ENCODE data around the gene CYP1A2.

The CYP1A2 gene

GRCh38 chr15:74788042-74788682 is 39.5 kb downstream of the CYP1A2 start:
- peak overlapping the region; percentile 63 for H3K27ac ChIP-seq
- no peak for TF ChIP-seq CTCF (conservative IDR thresholded peaks at IDR 0.05; ENCODE audit: low read depth)
- POLR2A ChIA-PET (ENCODE audit: low non-redundant PET): no interaction called here
- CTCF ChIA-PET: interaction anchor here (0.5 to 1.3 kb wide), 5 partner anchors 18 to 723 kb away, joined by 3 read pairs; no protein-coding TSS in a partner anchor
- no peak for DNase-seq (ENCODE audit: low spot score)

- no peak for TF ChIP-seq CTCF (conservative IDR thresholded peaks at IDR 0.05; ENCODE audit: low read depth)
- H3K27ac ChIP-seq: peak overlapping the region; percentile 63
- ChIA-PET POLR2A (ENCODE audit: low non-redundant PET) (no interaction called here), CTCF (interaction anchor here (0.6 to 1.4 kb wide), 6 partner anchors 11 to 723 kb away, joined by 3 to 4 read pairs (median 3); no protein-coding TSS in a partner anchor)
- no peak for DNase-seq (ENCODE audit: low spot score)
Observed at GRCh38 chr15:74788683-74789151, 40.1 kb downstream of the CYP1A2 start.

GRCh38 chr15:74789171-74789631 is 40.6 kb downstream of the CYP1A2 start:
- H3K27ac ChIP-seq: peak overlapping the region; percentile 63
- DNase-seq (ENCODE audit: low spot score): no peak
- CTCF ChIA-PET: interaction anchor here (1.0 to 1.4 kb wide), 4 partner anchors 10 to 157 kb away, joined by 3 to 4 read pairs (median 3); no protein-coding TSS in a partner anchor
- TF ChIP-seq CTCF (conservative IDR thresholded peaks at IDR 0.05; ENCODE audit: low read depth): no peak
- POLR2A ChIA-PET (ENCODE audit: low non-redundant PET): interaction anchor here (0.5 kb wide), 1 partner anchor 26 kb away, joined by 3 read pairs; no protein-coding TSS in a partner anchor

GRCh38 chr15:74789741-74790079 is 41.1 kb downstream of the CYP1A2 start:
- peak overlapping the region; percentile 63 for H3K27ac ChIP-seq
- DNase-seq (ENCODE audit: low spot score): no peak
- no peak for TF ChIP-seq CTCF (conservative IDR thresholded peaks at IDR 0.05; ENCODE audit: low read depth)
- POLR2A ChIA-PET (ENCODE audit: low non-redundant PET): interaction anchor here (0.5 kb wide), 1 partner anchor 27 kb away, joined by 3 read pairs; no protein-coding TSS in a partner anchor
- CTCF ChIA-PET: interaction anchor here (0.6 to 1.4 kb wide), 5 partner anchors 10 to 158 kb away, joined by 3 to 5 read pairs (median 3); no protein-coding TSS in a partner anchor

GRCh38 chr15:74790080-74790916 is 41.7 kb downstream of the CYP1A2 start:
- no peak for DNase-seq (ENCODE audit: low spot score)
- no peak for TF ChIP-seq CTCF (conservative IDR thresholded peaks at IDR 0.05; ENCODE audit: low read depth)
- CTCF ChIA-PET: interaction anchor here (0.6 to 1.4 kb wide), 5 partner anchors 9 to 159 kb away, joined by 3 to 5 read pairs (median 3); no protein-coding TSS in a partner anchor
- peak overlapping the region; percentile 63 for H3K27ac ChIP-seq
- POLR2A ChIA-PET (ENCODE audit: low non-redundant PET): no interaction called here

- DNase-seq (ENCODE audit: low spot score): no peak
- TF ChIP-seq CTCF (conservative IDR thresholded peaks at IDR 0.05; ENCODE audit: low read depth): no peak
- H3K27ac ChIP-seq: peak overlapping the region; percentile 63
- CTCF ChIA-PET: interaction anchor here (0.7 to 0.8 kb wide), 2 partner anchors 9 to 160 kb away, joined by 3 read pairs; no protein-coding TSS in a partner anchor
- POLR2A ChIA-PET (ENCODE audit: low non-redundant PET): no interaction called here
Observed at GRCh38 chr15:74791007-74791406, 42.4 kb downstream of the CYP1A2 start.
